HFF-Myc (cell line): ENCODE results near the gene DLK1.

Source experiments
- DNase-seq: peaks from one replicate; pipeline ENCODE4 v3.0.0-alpha.2; 2011; ENCODE audit warnings: low read depth; ENCODE audit errors: extremely low read depth
- H3K4me3 ChIP-seq: replicated peaks from 2 replicates; pipeline ENCODE4 v1.5.1; 2011; ENCODE audit warnings: low read depth, mild to moderate bottlenecking, control low read depth, low read length
- CTCF ChIP-seq: IDR thresholded peaks from 2 replicates; pipeline ENCODE4 v1.5.1; 2012; ENCODE audit warnings: mild to moderate bottlenecking, low read depth, low read length, control low read depth; ENCODE audit errors: missing control alignments

The DLK1 gene

GRCh38 chr14:100770046-100770445 is 43.4 kb downstream of the DLK1 start:
- no peak for DNase-seq
- no peak for TF ChIP-seq CTCF
- H3K4me3 ChIP-seq, result no peak overlapping the region

GRCh38 chr14:100770605-100771120 is 44.0 kb downstream of the DLK1 start:
- TF ChIP-seq CTCF, result no peak
- no peak overlapping the region for H3K4me3 ChIP-seq
- no peak for DNase-seq

GRCh38 chr14:100771121-100771800 is 44.6 kb downstream of the DLK1 start:
- no peak for DNase-seq
- no peak for TF ChIP-seq CTCF
- no peak overlapping the region for H3K4me3 ChIP-seq

GRCh38 chr14:100772607-100773165 is 46.0 kb downstream of the DLK1 start:
- no peak for TF ChIP-seq CTCF
- no peak for DNase-seq
- no peak overlapping the region for H3K4me3 ChIP-seq

- no peak for TF ChIP-seq CTCF
- no peak for DNase-seq
- H3K4me3 ChIP-seq, result no peak overlapping the region
These were observed 46.9 kb downstream of the DLK1 start for GRCh38 chr14:100773331-100774163.

GRCh38 chr14:100774164-100774537 is 47.5 kb downstream of the DLK1 start:
- no peak for DNase-seq
- no peak for TF ChIP-seq CTCF
- H3K4me3 ChIP-seq, result no peak overlapping the region
